HG02759 (cell line): ENCODE data around the gene METTL25B.

ENCODE experiments used
- ATAC-seq: cut with Tn5 transposase; IDR thresholded peaks from one replicate; pipeline ENCODE4 v1.9.1; 2021; ENCODE audit warnings: mild to moderate bottlenecking, moderate library complexity; ENCODE audit not compliant: unreplicated experiment

The METTL25B gene

DNA sequence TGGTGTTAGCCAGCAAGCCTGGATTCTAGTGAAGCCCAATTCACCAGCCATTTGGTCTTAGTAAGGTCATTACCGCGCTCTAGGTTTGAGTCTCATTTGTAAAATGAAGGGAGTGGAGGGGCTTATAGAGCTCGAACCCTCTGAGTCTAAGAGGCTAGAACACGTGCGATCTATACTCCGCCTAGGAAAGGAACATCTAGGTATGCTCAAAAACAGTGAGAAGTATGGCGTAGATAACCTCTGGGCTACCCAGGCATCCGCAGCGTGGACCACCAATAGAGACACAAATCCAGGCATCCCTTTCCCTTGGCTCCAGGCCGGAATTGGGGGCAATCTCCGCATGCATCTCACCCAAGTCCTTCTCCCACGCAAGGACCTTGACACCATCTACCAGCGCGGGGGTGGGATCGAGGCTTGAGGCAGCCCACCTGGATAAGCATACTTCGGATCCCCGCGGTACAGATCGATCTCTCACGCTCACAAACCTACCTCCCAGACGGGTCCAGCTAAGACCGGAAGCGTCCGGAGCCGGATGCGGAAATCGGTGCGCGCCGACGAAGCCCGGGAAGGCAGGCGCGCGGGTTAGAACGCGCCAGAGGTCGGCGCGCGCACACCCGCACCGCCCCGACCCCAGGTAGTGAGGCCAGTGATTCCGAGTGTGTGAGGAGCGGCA is at the start of gene METTL25B:
Gene METTL25B, plus strand, starts transcription at position 544 of the 673 bp plus-strand sequence. CDS start 636 bp downstream, outside the sequence.
- peak; percentile 70 for ATAC-seq

DNA sequence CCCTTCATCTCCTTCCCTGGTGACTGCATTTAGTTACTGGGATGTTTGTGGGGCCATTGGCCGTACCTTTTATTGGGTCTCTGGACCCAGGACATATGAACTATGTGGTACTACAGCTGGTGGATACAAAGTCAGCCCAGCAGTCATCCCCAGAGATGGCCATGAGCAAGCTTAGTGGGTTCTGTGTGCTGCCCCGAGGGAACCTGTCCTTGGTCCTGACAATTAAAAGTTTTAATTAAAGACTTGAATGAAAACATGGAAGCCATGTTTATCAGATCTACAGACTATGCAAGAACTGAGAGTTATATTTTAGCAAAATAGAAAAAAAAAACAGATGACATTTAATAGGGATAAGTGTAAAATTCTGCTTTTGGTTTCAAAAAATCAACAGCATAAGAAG is 48.2 kb upstream of the METTL25B start:
- no peak for ATAC-seq

DNA sequence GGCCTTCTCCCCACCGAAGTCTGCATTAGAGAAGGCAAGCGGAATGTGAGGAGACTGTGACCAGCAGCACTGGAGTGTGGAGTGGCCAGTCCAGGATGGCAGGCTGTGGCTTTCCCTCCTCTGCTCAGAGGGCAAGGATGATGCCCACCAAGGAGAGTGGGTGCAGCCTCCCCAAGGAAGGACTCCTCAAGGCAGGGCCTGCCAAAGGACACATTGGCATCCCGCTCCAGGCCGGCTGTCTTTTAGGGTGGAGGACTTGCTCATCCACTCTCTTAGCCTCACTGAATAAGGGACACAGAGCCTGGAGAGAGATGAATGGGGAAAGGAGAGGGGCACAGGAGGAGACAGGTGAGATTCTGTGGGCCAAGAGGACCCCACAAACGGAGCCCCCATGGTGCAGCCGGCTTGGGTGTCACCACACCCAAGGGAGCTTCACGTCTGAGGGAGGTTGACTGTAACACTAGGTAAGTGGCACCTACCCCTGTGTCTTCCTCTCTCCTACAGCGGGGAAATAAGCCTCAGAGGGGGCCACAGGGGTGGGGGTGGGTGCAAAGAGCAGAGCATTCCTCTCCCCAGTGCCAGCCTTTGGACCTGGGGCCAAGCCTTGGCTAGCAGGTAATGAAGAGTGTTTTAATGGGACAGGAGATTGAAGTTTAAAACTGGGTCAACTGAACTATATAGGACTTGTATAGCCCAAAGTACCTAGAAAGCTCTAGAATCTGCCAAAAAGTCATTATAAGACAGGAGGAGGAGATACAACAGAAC is 46.9 kb upstream of the METTL25B start:
- ATAC-seq: no peak

DNA sequence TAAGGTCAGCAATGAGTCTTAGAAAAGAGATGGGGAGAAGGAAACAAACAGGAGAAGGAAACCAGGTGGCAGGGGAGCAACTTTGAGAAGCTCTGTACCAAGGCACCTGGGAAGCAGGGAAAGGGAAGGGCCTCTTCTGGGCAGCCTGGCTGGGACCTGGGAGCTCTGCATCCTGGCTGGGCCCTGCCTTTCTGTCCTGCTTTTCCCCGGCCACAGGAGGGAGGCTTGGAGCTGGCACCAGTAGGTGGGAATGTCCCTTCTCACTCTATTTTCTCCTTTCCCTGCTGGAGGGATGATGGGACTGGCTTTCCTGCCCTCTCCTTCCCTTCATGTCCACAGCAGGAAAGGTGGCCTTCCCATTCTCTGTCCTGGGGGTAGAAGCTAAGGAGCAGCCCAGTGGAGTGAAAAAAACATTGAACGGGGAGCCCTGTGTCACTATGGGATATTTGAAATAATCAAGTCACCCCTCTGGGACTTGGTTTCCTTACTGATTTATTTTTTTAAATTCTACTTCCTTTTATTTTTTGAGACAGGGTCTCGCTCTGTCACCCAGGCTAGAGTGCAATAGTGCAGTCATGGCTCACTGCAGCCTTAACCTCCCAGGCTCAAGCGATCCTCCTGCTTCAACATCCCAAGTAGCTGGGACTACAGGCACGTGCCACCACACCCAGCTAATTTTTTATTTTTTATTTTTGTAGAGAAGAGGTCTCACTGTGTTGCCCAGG is 45.9 kb upstream of the METTL25B start:
- no peak for ATAC-seq

DNA sequence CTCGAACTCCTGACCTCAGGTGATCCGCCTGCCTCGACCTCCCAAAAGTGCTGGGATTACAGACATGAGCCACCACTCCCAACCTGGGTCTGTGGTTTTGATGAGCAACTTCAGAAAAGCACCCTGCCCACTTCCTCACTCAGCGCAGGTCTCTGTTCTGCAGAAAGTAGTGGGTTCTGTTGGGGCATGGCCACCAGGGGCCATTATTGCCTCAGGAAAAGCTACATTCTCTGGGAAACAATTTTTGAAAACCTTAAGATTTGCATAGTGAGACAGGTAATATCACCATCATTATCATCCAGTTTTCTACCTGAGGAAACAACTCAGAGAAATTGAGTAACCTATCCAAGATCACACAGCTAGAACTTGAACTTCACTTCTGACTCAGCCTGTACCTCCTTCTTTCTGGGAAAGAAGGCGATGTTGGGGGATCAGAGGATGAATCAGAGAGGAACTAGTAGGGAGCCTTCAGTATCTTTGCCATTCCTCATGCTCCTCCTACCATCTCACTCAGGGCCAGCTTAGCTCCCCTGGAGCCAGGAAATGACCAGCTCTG is 44.0 kb upstream of the METTL25B start:
- ATAC-seq: no peak

DNA sequence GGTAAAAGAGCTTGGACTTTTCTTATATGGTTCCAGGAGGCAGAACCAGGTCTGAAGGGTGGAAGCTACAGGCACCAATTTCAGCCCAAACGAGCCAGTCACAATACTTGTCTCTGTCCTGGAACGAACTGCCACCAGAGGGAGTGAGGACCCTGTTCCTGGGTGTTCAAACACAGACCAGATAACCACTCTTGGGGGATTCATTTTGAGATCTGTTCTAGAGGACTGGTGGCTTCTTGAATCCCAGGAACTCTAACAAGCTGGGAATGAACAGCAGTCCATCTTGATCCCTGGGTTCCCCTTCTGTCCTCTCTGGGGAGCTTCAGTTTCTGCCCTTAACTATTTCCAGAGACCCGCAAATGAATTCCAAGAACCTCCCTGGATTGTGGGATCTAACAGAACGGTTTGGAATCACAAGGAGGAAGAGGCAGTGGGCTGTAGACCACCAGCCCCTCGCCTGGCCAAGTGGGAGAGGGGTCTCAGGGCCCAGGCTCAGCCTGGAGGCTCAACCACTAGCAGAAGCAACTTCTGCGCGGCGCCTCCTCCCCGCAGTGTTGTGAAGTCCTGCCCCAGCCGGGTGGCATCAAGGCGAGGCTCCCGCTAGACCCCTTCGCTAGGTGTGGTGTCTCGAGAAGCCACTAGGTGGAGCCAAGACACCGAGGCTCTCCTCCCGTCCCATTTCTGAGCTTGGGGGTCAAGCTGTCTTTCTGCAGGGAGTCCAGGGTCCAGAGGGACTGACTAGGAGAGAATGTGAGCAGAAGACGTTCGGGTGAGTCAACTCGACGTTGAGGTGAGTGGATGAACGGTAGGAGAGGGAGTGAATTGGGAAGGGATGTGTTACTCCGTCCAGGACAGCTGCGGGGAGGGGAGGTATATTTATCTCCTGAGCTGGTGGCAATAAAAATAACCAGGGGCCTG is 39.0 kb upstream of the METTL25B start:
- no peak for ATAC-seq

DNA sequence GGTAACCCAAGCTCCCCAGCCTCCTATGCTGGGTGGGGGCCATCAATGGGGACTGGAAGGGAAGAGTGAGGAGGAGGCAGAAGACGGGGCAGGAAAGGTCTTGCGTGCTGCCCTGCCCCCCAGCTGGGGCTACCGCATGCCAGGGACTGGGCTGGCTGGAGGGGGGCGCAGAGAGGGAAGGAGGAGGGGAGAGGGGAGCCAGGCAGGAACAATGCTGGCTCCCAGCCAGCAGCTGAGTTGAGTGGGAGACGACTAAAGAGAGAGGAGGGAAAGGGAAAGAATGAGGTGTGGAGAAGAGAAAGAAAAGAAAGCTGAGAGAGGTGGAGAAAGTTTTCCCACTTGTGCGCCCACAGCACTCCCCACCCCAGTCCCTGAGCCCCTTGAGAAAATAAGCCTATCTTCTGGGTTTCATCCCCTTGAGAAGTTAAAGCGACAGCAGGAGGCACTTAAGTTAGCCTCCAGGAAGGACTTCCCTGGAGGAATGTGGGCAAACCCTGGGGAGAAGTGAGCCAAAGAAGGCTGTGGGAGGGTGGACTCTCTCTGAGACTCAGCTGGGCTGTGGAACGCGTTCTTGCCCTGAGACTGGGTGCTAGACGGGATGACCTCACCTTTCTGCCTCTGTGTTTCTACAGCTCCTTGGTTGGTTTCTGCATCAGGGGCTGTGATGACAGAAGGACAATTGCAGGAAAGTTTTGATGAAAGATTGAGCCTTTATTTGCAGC is 38.2 kb upstream of the METTL25B start:
- no peak for ATAC-seq

DNA sequence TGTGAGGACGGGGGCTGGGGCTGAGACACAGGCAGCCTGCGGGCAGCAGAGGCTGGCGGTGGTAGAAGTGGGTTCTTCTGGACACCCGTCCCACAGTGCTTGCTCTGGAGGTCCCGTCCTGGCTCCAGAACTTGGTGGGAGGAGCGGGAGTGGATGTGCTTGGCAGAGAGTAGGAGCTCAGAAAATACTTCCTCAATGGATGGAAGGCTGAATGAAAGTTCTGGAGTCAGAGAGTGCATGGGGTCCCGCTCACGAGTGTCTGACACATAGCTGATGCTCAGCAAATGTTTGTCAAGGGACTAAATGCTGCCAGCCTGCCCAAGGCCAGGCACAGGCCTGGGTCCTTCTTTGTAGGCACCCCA is 37.6 kb upstream of the METTL25B start:
- ATAC-seq: no peak

DNA sequence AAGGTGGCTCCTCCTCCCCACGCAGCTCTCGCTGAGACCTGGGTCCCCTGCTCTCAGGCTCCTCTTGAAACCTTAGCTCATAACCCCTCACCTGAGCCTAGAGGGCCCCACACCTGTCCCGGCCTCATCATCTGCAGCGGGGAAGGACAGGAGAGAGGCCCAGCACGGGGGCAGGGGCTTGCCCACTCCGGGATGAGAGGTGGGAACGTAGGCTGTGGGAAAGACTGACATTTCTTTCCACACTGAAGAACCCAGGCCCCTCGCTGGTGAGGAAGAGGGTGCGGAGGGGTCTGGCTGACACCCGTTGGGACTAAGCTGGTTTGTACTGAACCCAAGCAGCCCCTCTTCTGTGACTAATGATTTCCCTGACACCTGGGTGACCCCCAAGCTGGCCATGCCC is 37.1 kb upstream of the METTL25B start:
- no peak for ATAC-seq

DNA sequence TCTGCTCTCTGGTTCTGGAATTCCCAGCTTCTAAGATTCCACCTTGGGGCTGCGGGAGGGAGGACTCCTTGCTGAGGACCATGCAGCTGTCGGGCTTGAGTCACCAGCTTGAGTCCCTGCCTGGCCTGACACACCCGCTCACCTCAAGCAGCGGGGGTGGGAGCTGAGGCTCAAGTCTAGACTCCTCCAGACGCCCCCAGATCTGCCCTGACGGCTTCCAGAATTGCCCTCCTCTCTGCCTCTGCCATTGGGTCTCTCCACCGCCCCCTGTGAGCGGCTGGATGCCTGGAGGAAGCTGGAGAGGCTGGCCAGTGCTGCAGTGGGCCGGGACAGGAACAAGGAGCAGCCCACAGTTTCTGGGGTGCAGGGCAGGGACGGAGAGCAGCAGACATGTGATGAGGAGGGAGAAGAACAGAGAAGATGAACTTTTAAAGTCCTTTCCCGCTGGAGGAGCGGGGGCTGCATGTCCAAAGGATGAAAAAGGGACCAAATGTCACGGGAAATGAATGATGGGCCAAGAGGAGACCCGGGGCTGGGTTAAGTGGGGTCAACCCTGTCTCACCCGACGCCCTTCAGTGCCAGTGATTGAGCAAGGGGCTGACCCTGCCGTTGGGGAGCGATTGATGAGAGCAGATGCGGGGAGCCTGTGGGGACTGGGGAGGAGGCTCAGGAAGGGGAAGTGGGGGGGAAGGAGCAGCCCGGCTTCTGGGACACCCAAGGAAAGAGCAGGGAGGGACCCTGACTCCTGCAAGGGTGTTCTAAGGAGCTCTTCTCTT is 36.4 kb upstream of the METTL25B start:
- ATAC-seq: no peak

DNA sequence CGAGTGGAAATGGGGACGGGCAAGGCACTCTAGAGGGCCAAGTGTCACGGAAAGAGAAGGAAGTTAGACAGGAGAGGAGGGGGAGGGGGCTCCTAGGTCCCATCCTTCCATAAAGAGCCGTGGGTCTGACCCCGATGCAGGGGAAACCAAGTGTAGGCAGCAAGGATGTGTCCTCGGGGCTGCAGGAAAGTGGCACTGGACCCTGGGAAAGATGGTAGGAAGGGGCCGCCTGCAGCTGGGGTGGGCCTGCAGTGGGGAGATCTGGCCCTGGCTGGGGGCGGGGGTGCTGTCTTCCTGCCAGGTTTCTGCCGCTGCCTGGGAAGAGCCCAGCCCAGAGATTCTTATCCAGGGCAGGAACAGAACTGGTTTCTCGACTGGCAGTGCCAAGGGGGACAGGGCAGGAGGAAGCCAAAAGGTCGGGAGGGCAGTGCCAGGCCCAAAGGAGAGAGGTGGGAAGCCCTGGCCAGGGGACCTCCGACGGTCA is 35.8 kb upstream of the METTL25B start:
- ATAC-seq: no peak

DNA sequence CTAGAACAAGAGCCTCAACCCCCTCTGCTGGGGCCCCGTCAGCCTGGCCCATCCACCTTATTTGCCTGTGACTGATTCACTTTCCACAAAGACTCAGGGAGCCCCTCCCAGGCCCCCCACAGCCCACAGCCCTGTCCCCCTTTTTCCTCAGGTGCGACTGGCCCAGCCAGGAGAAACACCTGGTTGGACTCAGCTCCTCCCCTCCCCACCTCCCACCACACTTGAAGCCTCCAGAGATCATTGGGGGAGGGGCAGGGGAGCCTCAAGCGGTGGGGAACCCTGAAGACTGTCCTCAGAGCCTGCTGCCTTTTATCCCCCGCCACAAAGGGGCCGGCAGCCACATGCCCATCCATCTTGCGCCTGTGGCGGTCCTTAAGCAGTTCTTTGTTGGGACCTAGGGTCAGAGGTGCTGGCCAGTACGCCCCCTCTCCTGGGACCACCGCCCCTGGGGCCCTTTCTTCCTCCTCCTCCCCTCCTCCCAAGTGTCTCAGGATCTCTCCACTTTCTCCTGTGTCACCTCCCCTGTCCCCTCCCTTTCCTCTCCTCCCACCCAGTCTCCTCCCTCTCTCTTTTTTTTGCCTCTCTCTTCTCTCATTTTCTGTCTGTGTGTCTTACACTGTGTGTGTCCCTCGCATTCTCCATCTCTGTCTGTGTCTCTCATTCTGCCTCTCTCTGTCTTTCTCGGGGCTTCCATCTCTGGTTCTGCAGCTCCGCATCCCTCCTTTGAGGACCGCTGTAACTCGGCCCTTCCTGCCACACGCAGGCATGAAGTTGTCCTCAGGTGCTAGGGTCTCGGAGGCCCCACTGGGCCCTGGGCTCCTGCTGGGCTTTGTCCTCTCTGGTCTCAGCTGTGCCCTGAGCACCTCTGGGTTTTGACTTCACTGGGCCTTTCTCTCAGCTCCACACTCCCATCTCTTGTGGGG is 35.1 kb upstream of the METTL25B start:
- ATAC-seq: no peak

DNA sequence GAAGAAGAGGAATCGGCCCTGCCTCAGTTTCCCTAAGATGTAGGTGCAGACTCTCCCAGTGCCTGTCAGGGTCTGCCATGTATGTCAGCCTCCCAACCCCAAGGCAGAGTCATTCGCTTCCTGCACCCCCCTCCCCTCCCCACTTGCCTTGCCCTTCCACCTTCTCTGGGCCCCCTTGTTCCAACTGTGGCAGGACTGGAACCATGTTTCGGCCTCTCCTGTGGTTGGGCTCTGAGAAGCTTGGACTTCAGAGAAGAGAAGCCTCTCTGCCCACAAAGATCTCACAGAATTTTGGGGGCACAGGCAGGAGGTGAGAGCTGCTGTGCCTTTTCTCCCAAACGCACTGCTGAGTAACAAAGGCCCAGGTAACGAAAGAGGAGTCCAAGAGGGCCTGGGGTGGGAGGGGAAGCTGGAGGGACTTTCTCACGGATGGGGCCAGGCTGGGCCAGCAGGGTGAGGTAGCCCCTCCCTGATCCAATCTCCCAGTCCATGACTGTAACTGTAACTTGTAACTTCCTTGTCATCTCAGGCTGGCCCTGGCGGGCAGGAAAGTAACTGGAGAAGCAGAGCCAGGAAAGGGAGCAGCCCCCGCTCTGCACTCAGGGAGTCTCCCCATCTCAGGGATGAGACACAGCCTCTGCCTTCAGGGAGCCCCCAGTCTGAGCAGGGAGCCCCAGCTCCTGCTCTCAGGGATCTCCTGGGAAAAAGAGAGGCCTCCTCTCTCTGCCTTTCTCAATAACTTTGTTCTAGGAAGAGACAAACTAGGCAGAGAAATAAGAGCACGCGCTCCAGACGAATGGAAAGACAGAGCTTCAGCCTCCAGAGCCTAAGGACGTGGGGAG is 34.2 kb upstream of the METTL25B start:
- ATAC-seq: no peak

DNA sequence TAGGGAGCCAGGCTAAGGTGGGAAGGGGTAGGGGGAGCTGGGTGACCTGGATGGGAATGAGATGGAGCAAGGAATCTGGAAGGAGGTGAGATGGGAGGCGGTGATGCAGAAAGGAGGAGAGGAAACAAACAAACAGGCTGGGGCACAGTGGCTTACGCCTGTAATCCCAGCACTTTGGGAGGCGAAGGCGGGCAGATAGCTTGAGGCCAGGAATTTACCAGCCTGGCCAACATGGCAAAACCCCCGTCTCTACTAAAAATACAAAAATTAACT is 33.6 kb upstream of the METTL25B start:
- ATAC-seq: no peak

DNA sequence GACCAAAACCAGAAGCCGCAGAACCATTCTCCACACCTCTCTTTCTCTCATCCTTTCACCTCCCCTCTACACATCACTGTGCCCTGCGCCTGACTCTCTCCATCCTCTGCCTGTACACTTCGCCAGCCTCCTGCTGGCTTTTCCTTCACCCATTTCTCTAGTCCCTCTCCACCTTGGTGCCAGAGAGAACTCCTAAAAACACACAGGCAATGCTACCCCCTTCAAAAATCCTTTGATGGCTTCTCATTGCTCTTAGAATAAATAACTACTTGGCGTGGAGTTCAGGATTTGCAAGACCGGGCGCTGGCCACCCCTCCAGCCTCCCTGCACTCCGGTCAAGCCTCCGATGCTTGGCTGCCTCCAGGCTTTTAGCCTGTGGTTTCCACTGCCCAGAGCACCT is 31.5 kb upstream of the METTL25B start:
- ATAC-seq: no peak

DNA sequence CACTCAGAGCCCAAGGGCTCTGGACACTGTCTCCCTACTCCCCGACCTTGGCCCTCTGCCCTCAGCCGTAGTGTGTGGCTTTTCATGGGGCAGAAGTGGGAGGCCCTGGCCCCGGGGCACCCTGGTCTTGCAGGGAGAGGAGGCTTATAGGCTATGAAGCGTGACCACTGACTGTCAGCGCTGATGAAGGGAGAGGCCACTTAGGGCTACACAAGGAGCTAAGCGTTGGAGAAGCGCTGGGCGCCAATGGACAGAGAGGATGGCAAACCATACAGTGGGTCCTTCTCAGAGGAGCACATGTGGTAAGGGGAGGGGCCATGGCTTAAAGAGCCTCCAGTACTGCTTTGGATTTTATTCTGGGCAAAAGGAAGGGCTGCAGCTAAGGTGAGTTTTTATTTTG is 30.8 kb upstream of the METTL25B start:
- no peak for ATAC-seq

DNA sequence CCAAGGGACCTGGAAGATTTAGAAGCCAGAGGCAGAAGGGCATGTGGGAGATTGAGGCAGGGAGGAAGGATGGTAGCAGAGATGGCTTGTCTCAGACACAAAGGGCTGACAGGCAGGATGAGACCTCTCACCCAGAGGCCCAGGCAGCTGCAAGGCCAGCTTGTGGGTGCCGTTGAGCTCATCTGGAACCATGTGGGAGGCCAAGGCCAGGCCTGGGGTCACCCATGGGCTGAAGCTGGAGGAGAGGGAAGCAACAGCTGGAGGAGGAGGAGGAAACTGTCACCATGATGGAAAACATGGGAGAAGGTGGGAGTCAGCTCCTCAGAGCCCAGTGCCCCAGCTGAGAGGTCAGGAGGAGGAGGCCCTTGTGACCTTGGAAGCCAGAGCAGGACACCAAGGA is 29.3 kb upstream of the METTL25B start:
- no peak for ATAC-seq
